IMR-90 (cell line): ENCODE data around the gene ROS1.

Experiments
- BHLHE40 ChIP-seq: fragments of 150-350 bp; IDR thresholded peaks from 2 replicates; pipeline ENCODE4 v1.6.1; 2016; ENCODE audit warnings: mild to moderate bottlenecking, low read depth, low read length
- CEBPB ChIP-seq: IDR thresholded peaks from 2 replicates; pipeline ENCODE4 v1.6.1; 2012; ENCODE audit warnings: low read depth, low read length, improper control_type of control experiment
- FOS ChIP-seq: fragments of 150-350 bp; IDR thresholded peaks from 2 replicates; pipeline ENCODE4 v1.6.1; 2016; ENCODE audit warnings: low read depth, low read length
- MXI1 ChIP-seq: IDR thresholded peaks from 2 replicates; pipeline ENCODE4 v1.6.1; 2012; ENCODE audit warnings: low read depth, mild to moderate bottlenecking, low read length, moderate library complexity, borderline replicate concordance
- POLR2A ChIP-seq: IDR thresholded peaks from 2 replicates; pipeline ENCODE4 v1.6.1; 2012; ENCODE audit warnings: mild to moderate bottlenecking, low read depth, low read length
- RAD21 ChIP-seq: IDR thresholded peaks from 2 replicates; pipeline ENCODE4 v1.6.1; 2012; ENCODE audit warnings: low read length, improper control_type of control experiment
- TF ChIP-seq, protein P1 (sequence below): conservative IDR thresholded peaks from 2 replicates; pipeline ENCODE4 v1.5.1; 2012; ENCODE audit warnings: mild to moderate bottlenecking, low read depth, low read length, improper control_type of control experiment
- TF ChIP-seq, protein P2 (sequence below): fragments of 150-350 bp; IDR thresholded peaks from 2 replicates; pipeline ENCODE4 v1.6.1; 2017; ENCODE audit warnings: mild to moderate bottlenecking, antibody characterized with exemption, low read length, low read depth

DNA sequence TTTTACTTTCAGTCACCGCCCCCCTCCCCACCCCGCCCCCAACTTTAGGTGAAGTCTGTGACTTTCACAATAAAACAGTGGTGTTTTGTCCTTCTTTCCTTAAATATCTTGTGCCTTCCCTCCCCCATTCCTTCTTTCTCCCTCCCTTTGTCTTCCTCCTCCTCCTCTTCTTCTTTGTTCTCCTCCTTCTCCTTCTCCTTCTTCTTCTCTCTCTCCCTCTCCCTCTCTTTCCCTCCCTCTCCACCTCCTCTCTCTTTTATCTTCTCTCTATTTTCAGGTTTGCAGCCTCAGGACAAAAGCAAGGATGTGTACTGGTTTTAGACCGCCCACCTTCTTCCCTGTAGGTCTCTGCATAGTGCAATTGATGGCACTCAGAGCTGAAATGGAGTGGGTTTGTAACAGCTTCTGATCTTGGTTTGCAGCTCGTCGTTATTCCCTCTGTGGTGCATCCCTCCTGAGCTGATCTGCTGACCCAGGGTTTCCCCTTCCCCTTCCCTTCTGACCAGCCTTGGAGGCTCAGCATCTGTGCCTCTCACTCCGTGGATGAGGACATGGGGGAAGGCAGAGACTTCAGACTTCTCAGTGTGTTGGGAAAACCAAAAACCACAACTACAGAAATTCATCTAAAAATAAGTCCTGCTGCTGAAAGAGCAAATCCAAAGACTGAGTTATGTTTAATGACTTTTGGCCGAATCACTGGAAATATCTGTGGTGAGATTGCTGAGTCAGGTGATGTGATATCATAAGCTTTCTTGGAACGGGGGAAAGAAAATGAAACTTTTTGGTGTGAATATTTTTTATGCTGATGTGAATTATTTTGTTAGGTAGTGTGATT lies 153.5 kb downstream of the ROS1 start:
- TF ChIP-seq, protein P1, sequence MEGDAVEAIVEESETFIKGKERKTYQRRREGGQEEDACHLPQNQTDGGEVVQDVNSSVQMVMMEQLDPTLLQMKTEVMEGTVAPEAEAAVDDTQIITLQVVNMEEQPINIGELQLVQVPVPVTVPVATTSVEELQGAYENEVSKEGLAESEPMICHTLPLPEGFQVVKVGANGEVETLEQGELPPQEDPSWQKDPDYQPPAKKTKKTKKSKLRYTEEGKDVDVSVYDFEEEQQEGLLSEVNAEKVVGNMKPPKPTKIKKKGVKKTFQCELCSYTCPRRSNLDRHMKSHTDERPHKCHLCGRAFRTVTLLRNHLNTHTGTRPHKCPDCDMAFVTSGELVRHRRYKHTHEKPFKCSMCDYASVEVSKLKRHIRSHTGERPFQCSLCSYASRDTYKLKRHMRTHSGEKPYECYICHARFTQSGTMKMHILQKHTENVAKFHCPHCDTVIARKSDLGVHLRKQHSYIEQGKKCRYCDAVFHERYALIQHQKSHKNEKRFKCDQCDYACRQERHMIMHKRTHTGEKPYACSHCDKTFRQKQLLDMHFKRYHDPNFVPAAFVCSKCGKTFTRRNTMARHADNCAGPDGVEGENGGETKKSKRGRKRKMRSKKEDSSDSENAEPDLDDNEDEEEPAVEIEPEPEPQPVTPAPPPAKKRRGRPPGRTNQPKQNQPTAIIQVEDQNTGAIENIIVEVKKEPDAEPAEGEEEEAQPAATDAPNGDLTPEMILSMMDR, result no peak
- TF ChIP-seq POLR2A (no peak), BHLHE40 (no peak), RAD21 (no peak), CEBPB (no peak), MXI1 (no peak), FOS (no peak)
- TF ChIP-seq, protein P2, sequence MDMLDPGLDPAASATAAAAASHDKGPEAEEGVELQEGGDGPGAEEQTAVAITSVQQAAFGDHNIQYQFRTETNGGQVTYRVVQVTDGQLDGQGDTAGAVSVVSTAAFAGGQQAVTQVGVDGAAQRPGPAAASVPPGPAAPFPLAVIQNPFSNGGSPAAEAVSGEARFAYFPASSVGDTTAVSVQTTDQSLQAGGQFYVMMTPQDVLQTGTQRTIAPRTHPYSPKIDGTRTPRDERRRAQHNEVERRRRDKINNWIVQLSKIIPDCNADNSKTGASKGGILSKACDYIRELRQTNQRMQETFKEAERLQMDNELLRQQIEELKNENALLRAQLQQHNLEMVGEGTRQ, result no peak
